GM18867 (cell line): ENCODE results near the gene KRT40.

Source experiments
- ATAC-seq: cut with Tn5 transposase; IDR thresholded peaks from one replicate; pipeline ENCODE4 v1.9.1; 2021; ENCODE audit warnings: mild to moderate bottlenecking, moderate library complexity; ENCODE audit not compliant: unreplicated experiment

The KRT40 gene

GRCh38 chr17:40953881-40954280 is 30.2 kb downstream of the KRT40 start:
- no peak for ATAC-seq

- ATAC-seq = no peak
These were observed 31.5 kb downstream of the KRT40 start for GRCh38 chr17:40952661-40953060.

- ATAC-seq = no peak
These were observed 32.0 kb downstream of the KRT40 start for GRCh38 chr17:40952154-40952553.

DNA sequence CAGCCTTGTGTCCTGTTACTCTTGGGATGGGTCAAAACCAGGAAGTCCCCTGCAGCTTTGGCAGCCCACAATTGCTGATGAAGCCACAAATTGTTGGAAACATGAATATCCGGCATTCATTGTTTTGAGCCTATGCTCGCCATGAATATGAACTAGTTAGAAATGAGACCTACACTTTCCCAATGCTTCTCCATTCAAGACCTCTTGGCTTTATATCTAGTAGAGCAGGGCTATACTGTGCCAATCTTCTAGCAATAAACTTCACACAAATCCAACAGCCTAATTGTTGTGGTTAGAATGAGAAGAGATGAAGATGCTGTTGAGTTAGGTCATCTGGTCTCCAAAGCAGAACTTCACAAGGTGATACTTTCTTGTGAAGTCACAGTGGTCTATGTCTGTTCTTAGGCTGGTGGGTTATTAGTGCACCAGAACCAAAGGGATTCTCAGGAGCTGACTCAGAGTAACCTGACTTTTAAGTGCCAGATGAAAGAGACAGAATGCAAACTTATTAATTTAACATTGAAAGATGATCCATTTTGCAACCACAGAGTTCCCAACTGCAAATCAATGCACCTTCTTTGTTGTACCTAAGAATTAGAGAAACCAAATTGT is 33.0 kb downstream of the KRT40 start:
- no peak for ATAC-seq

GRCh38 chr17:40950176-40950575 is 34.0 kb downstream of the KRT40 start:
- no peak for ATAC-seq

DNA sequence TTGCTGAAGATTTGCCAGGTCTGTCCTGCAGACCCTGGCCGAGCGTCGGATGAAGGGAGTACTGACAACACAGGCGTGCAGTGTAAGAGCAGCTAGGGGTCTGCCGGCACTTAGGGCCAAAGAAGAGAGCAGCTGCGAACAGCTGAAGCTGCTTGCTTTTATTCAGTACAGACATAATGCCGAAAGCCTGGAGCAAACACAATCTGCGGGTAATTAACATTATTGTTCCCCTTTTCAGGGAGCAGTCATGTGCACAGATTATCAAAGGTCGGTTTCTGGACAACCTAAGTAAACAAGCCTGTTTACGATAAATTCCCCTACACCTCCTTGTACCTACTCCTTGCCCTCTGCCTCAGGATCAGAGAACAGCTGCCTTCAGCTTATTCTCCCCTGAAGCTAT is 34.7 kb downstream of the KRT40 start:
- ATAC-seq = no peak

GRCh38 chr17:40947929-40948328 is 36.2 kb downstream of the KRT40 start:
- no peak for ATAC-seq

- no peak for ATAC-seq
These were observed 38.7 kb downstream of the KRT40 start for GRCh38 chr17:40945414-40945813.

DNA sequence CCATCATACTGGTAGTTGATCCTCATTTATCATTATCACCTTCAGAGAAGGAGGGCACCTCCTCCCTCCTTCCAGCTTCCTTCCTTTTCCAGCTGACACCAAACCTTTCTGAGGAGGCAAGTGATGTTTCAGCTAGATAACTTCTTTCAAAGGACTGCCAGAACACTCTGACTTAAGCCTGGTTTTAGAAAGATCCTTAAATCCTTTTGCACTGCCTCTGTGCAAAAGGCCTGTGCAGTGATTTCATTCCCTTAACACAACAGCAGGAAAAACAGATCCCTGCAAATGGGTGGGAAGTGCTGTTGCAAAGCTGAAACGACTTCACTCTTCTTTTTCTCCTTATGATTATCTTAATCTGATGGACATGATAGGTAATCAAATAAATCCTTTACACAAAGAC is 39.6 kb downstream of the KRT40 start:
- no peak for ATAC-seq

DNA sequence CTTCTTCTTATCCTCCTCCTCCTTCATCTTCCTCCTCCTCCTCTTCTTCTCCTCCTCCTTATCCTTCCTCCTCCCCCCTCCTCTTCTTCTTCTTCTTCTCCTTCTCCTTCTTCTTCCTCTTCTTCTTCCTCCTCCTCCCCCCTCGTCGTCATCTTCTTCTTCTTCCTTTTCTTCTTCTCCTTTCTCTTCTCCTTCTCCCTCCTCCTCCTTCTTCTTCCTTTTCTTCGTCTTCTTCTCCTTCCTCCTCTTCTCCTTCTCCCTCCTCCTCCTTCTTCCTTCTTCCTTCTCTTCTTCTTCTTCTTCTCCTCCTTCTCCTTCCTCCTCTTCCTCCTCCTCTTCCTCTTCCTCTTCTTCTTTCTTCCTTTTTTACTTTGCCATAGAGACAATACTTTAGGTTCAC is 41.6 kb downstream of the KRT40 start:
- ATAC-seq = no peak

DNA sequence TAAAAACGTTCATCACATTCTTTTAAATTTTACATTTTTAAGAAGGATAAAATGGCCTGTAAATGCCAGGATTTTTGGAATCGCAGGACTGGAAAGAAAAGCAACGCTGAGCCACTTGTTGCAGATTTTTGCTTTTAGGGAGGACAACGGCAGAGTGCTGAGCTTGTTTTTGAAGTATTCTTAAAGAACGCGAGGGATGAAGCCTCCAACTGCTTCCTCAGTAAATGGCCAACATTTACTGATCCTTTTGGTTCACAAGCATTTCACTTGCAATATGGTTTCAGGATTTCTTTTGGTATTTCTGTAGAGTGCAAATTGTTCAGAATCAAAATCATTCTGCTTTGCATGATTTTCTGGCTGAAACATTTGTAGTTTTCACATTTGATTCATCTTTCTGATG is 43.9 kb downstream of the KRT40 start:
- ATAC-seq = no peak

GRCh38 chr17:40938981-40939380 is 45.1 kb downstream of the KRT40 start:
- no peak for ATAC-seq

- no peak for ATAC-seq
These were observed 46.7 kb downstream of the KRT40 start, which contains the start of gene KRT23 for GRCh38 chr17:40937384-40937819. TSS of gene KRT23 (minus strand) at chr17:40937646. CDS start at chr17:40936603, 1,043 bp downstream.

DNA sequence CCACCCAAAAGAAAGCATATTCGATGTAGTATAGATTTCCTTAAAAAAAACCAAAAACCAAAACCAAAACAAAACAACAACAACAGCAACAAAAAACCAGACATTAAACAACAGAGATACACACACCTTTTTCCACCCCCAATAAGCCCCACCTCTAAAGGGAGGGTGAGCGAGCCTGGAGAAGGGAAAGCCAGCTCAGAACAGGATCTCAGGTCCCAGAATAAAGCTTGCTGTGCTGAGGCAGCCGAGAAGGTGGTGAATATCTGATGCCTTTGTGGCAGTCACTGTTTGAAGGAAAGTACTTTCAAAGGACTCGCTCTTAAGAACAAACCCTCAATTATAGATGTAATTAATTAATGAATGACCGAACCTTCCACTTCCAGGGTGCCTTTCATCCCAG is 47.1 kb downstream of the KRT40 start:
- ATAC-seq = no peak

DNA sequence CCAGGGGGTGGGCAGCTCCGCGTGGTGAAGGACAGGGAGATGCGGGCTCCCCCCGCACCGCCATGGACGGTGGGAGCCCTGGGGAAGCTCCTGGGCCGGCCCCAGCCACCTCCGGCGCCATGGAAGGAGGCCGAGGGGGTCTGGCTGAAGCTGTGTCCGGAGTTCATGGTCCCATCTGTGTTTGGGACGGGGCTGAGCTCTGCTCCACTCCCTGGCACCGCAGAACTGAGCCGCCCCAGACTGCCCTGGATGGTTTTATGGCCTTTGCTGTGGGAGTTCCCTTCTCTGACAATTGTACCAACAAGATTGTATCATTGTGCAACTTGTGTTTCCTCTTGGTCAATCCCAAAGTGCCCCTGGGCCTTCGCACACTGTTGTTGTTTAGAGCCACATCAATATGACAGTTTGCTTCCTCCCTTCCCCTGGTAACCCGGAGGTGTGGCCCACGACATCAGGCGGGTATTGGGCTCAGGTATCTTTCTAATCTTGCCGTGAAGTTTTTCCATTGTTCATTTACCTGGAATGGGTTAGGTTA is 47.6 kb downstream of the KRT40 start:
- no peak for ATAC-seq

DNA sequence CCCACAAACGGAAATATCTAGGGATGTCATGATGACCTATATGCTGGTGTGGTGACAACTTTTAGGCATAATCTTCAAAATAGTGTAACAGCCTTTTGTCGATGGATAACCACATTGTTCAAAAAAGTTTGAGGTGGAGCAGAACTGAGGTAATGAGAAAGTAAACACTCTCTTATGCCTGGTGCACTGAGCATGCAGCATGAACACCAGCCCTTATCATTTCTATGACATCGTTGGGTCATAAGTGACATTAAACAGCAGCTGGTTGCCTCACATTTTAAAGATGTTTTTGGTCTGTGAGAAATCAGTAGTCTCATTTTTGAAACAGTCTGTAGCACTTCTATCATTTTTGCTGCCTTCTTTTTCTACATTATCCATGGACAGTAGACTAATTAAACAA is 48.5 kb downstream of the KRT40 start:
- no peak for ATAC-seq

DNA sequence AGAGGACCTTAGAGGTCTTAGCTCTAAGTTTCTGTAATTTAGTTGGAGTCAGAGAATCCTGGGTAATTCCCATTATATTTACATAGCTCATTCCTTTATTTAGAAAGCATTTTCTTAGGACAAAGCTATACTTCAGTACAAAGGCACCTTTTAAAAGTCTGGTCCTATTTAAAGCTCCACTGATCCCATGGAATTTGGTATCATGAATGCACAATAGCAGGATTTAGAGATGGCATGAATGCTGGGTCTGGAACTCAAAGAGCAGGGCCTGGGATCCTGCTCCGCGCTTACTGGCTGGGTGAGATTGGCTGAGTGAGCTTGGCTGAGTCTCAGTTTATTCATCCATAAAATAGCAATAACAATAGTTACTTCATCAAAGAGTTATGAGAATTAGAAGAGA is 51.5 kb downstream of the KRT40 start:
- ATAC-seq = no peak

DNA sequence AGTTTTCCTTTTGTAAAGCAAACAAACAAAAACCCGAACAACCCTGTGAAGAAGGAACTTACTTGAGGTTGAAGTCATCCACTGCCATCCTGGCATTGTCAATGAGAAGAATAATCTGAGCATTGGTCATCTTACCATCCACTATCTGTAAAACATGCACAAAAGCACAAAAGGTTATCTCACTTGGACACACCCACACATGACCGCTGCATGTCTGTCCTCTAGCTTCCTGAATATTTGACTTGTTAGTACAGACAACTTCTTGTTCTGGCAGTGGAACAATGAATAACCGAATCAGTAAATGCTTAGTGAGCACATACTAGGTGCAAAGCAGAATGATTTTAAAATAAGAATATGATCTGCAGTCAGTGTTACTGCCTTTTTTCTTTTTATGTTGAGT is 52.8 kb downstream of the KRT40 start:
- ATAC-seq = no peak
